Nephron (organoid): ENCODE results near the gene HS3ST4.
A peak's percentile ranks its signal among the peaks of the same experiment; 100 is the strongest.

Source experiments
- H3K27ac Mint-ChIP-seq, 3 experiments: 2 replicates each; pipeline ENCODE4 v1.8.0; 2020; ENCODE audit warnings: mixed read lengths in 3 of 3, mild to moderate bottlenecking in 2 of 3, moderate library complexity in 1 of 3
- H3K27me3 Mint-ChIP-seq: 2 replicates; pipeline ENCODE4 v1.8.0; 2021; ENCODE audit warnings: low read depth, mild to moderate bottlenecking, moderate library complexity, mixed read lengths
- H3K36me3 Mint-ChIP-seq: 2 replicates; pipeline ENCODE4 v1.8.0; 2020; ENCODE audit warnings: low read depth, mixed read lengths
- H3K4me1 Mint-ChIP-seq: 2 replicates; pipeline ENCODE4 v1.8.0; 2020; ENCODE audit warnings: mixed read lengths
- H3K4me3 Mint-ChIP-seq, 3 experiments: 2 replicates each; pipeline ENCODE4 v1.8.0; 2020; ENCODE audit warnings: mild to moderate bottlenecking in 3 of 3, mixed read lengths in 3 of 3, moderate library complexity in 2 of 3
- H3K9me3 Mint-ChIP-seq: 2 replicates; pipeline ENCODE4 v1.8.0; 2020; ENCODE audit warnings: mixed read lengths
- TF ChIP-seq, protein P1 (sequence below), 3 experiments: fragments of 200-600 bp; sonication (generic); IDR thresholded peaks; one replicate each; pipeline ENCODE4 v1.5.0; 2021; ENCODE audit warnings: antibody characterized with exemption in 3 of 3; ENCODE audit not compliant: unreplicated experiment in 3 of 3

HS3ST4 gene

GRCh38 chr16:25691519-25692091 is at the start of gene HS3ST4:
Gene HS3ST4 (plus strand): TSS chr16:25691959.
- H3K36me3 Mint-ChIP-seq, result no peaks in the 10 kb centered on the region
- no peaks in the 10 kb centered on the region for H3K9me3 Mint-ChIP-seq
- peak within 1 kb of the TSS; percentile 81 to 85 (median 85) for H3K4me3 Mint-ChIP-seq
- TF ChIP-seq, protein P1, sequence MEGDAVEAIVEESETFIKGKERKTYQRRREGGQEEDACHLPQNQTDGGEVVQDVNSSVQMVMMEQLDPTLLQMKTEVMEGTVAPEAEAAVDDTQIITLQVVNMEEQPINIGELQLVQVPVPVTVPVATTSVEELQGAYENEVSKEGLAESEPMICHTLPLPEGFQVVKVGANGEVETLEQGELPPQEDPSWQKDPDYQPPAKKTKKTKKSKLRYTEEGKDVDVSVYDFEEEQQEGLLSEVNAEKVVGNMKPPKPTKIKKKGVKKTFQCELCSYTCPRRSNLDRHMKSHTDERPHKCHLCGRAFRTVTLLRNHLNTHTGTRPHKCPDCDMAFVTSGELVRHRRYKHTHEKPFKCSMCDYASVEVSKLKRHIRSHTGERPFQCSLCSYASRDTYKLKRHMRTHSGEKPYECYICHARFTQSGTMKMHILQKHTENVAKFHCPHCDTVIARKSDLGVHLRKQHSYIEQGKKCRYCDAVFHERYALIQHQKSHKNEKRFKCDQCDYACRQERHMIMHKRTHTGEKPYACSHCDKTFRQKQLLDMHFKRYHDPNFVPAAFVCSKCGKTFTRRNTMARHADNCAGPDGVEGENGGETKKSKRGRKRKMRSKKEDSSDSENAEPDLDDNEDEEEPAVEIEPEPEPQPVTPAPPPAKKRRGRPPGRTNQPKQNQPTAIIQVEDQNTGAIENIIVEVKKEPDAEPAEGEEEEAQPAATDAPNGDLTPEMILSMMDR (IDR thresholded peaks at IDR 0.05; ENCODE audit: unreplicated experiment in 3 of 3), result no peak
- H3K27me3 Mint-ChIP-seq, result peaks cover 92% of the 10 kb centered on the region
- peaks cover 16% of the 10 kb centered on the region for H3K4me1 Mint-ChIP-seq
- H3K27ac Mint-ChIP-seq, result no peak within 1 kb of the TSS

GRCh38 chr16:25643633-25644032 is 48.1 kb upstream of the HS3ST4 start:
- Mint-ChIP-seq H3K4me1 (no peaks in the 10 kb centered on the region), H3K27ac (no peak overlapping the region), H3K36me3 (no peaks in the 10 kb centered on the region), H3K9me3 (no peaks in the 10 kb centered on the region), H3K27me3 (peaks cover 3% of the 10 kb centered on the region), H3K4me3 (no peak overlapping the region)
- TF ChIP-seq, protein P1 (IDR thresholded peaks at IDR 0.05; ENCODE audit: unreplicated experiment in 3 of 3), result no peak

- no peak overlapping the region for H3K27ac Mint-ChIP-seq
These were observed 35.1 kb upstream of the HS3ST4 start for GRCh38 chr16:25656639-25657038.

DNA sequence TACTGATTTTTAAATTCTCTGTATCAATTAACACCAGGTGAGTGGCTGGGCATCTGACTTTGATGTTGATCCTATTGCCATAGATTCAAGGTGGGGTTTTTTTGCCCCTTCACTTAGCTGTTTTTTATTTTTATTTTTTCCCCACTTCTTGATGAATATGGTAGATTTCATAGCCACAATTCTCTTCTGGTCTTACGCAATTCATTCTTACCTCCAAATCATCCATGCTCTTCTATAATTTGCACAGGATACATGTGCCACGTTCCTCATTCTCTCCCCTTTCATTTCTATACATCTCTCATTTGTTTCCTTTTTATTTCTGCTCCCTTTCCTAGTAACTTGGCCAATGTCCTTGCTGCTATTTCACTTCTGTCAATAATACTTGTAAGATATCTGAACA is 14.9 kb upstream of the HS3ST4 start:
- Mint-ChIP-seq H3K36me3 (no peaks in the 10 kb centered on the region), H3K27me3 (peaks cover 7% of the 10 kb centered on the region), H3K4me3 (no peak overlapping the region), H3K9me3 (no peaks in the 10 kb centered on the region), H3K4me1 (no peaks in the 10 kb centered on the region), H3K27ac (no peak overlapping the region)
- TF ChIP-seq, protein P1 (IDR thresholded peaks at IDR 0.05; ENCODE audit: unreplicated experiment in 3 of 3), result no peak

More at GRCh38 chr16:25656639-25657038, 35.1 kb upstream of the HS3ST4 start:
- Mint-ChIP-seq H3K4me1 (no peaks in the 10 kb centered on the region), H3K36me3 (no peaks in the 10 kb centered on the region), H3K4me3 (no peak overlapping the region), H3K27me3 (peaks cover 5% of the 10 kb centered on the region), H3K9me3 (no peaks in the 10 kb centered on the region)
- TF ChIP-seq, protein P1 (IDR thresholded peaks at IDR 0.05; ENCODE audit: unreplicated experiment in 3 of 3), result no peak

GRCh38 chr16:25679511-25679910 is 12.2 kb upstream of the HS3ST4 start:
- Mint-ChIP-seq H3K4me3 (no peak overlapping the region), H3K9me3 (no peaks in the 10 kb centered on the region), H3K36me3 (no peaks in the 10 kb centered on the region), H3K27ac (no peak overlapping the region), H3K4me1 (no peaks in the 10 kb centered on the region), H3K27me3 (peaks cover 11% of the 10 kb centered on the region)
- TF ChIP-seq, protein P1 (IDR thresholded peaks at IDR 0.05; ENCODE audit: unreplicated experiment in 3 of 3), result no peak

DNA sequence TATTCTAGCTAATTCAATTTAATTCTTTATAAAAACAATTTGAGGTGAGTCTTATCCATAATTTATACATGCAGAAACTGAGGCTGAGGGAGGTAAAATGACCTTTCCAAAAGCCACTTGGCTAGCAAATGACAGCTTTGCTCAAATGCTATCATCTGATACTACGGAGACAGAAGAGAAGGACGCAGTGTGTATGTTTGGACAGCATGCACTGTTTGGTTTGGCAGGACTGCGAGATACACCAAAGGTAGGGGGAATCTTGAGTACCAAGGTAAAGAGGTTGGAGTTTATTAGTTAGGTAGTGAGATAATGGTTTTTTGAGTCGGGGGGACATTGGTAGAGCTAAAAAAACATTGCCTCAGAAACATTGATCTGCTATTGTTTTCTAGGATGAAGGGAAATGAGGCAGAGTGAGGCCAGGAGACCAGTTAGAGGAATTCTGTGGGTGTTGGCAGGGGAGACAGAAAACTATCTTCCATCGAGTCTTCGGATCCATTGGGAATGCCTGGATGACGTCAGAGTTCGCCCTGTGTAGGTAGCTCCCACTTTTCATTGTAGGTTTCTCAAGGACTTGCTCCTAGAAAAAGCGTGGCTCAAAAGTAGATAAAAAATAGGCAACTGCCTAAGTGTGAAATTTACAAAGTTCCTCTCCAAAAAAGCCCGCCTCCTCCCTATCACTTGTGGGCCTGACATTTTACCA is 2.5 kb upstream of the HS3ST4 start:
- TF ChIP-seq, protein P1 (IDR thresholded peaks at IDR 0.05; ENCODE audit: unreplicated experiment in 3 of 3), result no peak
- Mint-ChIP-seq H3K27ac (no peak overlapping the region), H3K27me3 (peaks cover 74% of the 10 kb centered on the region), H3K36me3 (no peaks in the 10 kb centered on the region), H3K4me3 (no peak overlapping the region), H3K4me1 (peaks cover 16% of the 10 kb centered on the region), H3K9me3 (no peaks in the 10 kb centered on the region)
